Vagina (tissue), 2 donors: ENCODE data around the gene AP1G2. TPM values are rescaled to one million over a fixed set of nuclear protein-coding genes. Genes with fewer than 3 reads are reported as not detected.
A peak's percentile ranks its signal among the peaks of the same experiment; 100 is the strongest.

Experiments
- DNase-seq, 2 donors: peaks; one replicate each; pipeline ENCODE4 v3.0.0-alpha.2; 2017; ENCODE audit errors: extremely low spot score in 2 of 2
- H3K27ac ChIP-seq: fragments of 200-600 bp; sonication (generic); one replicate; pipeline ENCODE4 v1.5.1; 2019
- H3K27me3 ChIP-seq: fragments of 200-600 bp; sonication (generic); one replicate; pipeline ENCODE4 v1.5.1; 2019
- H3K36me3 ChIP-seq, 2 donors: fragments of 200-600 bp; sonication (generic); one replicate each; pipeline ENCODE4 v1.5.1; 2017 to 2019
- H3K4me1 ChIP-seq: fragments of 200-600 bp; sonication (generic); one replicate; pipeline ENCODE4 v1.5.1; 2019
- H3K4me3 ChIP-seq, 2 donors: fragments of 200-600 bp; sonication (generic); 1 replicate in 1 of 2; 2 replicates in 1 of 2; pipeline ENCODE4 v1.5.1; 2016 to 2019
- H3K9me3 ChIP-seq: fragments of 200-600 bp; sonication (generic); one replicate; pipeline ENCODE4 v1.5.1; 2019
- POLR2A ChIP-seq, 2 donors: fragments of 450-650 bp; IDR thresholded peaks; one replicate each; pipeline ENCODE4 v1.6.1; 2017; ENCODE audit warnings: antibody characterized with exemption in 2 of 2, mild to moderate bottlenecking in 2 of 2, moderate library complexity in 2 of 2
- POLR2AphosphoS5 ChIP-seq, 2 donors: sonication (generic); formaldehyde crosslinking; IDR thresholded peaks; one replicate each; pipeline ENCODE4 v1.9.0; 2017; ENCODE audit warnings: antibody characterized with exemption in 2 of 2, mild to moderate bottlenecking in 2 of 2, low read depth in 1 of 2; ENCODE audit not compliant: insufficient read depth in 1 of 2
- intact Hi-C: fragments of 100-400 bp; cut with DNase I; formaldehyde crosslinking; loops from one replicate; pipeline ENCODE4 v1.15.1; 2023
- total RNA-seq: library from RNA; depleted of rRNA; stranded (reverse); fragments of >200 nt; gene quantifications from one replicate; pipeline ENCODE4 v1.2.3, GENCODE V29; 2016
- TF ChIP-seq, protein P1 (sequence below), 3 experiments: fragments of 450-650 bp in 2 of 3; fragments of 200-600 bp in 1 of 3; sonication (generic) in 1 of 3; IDR thresholded peaks; one replicate each; pipeline ENCODE4 v1.5.1; 2017 to 2019; ENCODE audit warnings: antibody characterized with exemption in 3 of 3, mild to moderate bottlenecking in 2 of 3, moderate library complexity in 2 of 3

AP1G2 gene
- total RNA-seq, 1 donor from 2014 or later: 122 TPM

DNA sequence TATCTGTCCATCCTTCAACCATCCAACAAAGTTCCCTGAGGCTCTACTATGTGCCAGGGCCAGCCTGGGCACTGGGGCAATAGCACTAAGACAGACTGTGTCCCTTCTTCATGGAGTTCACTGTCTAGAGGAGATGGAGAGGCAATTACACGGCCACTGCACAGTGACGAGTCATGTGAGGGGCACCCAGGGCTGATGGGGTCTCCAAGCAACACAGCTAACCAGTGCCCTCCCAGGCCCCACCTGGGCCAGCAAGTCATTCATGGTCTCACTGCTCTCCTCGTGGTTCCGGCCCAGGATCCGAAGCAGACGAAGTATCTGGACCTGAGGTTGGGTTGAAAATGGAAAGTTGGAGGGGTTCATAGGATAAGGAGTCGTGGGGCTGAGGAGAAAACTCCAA lies 2.7 kb downstream of the AP1G2 start:
- TF ChIP-seq, protein P1, sequence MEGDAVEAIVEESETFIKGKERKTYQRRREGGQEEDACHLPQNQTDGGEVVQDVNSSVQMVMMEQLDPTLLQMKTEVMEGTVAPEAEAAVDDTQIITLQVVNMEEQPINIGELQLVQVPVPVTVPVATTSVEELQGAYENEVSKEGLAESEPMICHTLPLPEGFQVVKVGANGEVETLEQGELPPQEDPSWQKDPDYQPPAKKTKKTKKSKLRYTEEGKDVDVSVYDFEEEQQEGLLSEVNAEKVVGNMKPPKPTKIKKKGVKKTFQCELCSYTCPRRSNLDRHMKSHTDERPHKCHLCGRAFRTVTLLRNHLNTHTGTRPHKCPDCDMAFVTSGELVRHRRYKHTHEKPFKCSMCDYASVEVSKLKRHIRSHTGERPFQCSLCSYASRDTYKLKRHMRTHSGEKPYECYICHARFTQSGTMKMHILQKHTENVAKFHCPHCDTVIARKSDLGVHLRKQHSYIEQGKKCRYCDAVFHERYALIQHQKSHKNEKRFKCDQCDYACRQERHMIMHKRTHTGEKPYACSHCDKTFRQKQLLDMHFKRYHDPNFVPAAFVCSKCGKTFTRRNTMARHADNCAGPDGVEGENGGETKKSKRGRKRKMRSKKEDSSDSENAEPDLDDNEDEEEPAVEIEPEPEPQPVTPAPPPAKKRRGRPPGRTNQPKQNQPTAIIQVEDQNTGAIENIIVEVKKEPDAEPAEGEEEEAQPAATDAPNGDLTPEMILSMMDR (IDR thresholded peaks at IDR 0.05): no peak
- TF ChIP-seq POLR2A (IDR thresholded peaks at IDR 0.05): no peak
- TF ChIP-seq POLR2AphosphoS5 (IDR thresholded peaks at IDR 0.05; ENCODE audit: insufficient read depth in 1 of 2, low read depth in 1 of 2): no peak
- Histone ChIP-seq H3K4me3 (no peak overlapping the region), H3K9me3 (no peaks in the 10 kb centered on the region), H3K36me3 (peaks cover 0 to 20% of the 10 kb centered on the region in 2 donors), H3K4me1 (peaks cover 23% of the 10 kb centered on the region), H3K27ac (no peak overlapping the region), H3K27me3 (no peaks in the 10 kb centered on the region)
- intact Hi-C loops: loop anchor here (1.0 to 5.0 kb wide), 2 partner anchors 87 to 243 kb away; partner anchors contain the start of gene PABPN1
- DNase-seq: no peak

DNA sequence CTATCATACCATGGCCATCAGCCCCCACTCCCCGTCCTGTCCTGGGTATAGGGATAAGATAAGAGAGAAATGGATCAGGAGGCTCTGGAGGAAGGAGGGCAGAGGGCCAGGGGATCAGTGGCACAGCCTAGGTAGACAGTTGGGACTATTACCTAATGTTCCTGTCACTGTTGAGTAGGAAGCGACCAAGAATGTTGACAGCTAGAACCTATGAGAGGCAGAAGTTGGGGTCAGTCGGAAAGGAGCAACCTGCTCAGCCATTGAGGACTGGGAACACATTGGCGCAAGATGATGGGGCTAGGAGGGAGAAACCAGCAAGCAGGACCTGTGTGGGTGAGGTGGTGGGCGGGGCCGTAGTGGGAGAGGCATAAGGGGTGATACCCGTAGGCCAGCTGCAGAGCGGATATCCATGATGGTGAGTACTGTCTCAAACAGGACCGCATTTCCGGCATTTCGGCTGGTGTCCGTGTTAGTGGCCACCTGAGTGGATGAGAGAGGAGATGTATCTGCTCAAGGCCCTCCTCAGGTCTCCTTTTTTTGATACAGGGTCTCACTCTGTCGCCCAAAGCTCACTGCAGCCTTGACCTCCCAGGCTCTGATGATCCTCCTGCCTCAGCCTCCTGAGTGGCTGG lies 3.3 kb downstream of the AP1G2 start:
- no peak overlapping the region for H3K4me3 ChIP-seq
- intact Hi-C loops: loop anchor here (1.0 to 5.0 kb wide), 2 partner anchors 86 to 242 kb away; partner anchors contain the start of gene PABPN1
- peaks cover 0 to 25% of the 10 kb centered on the region in 2 donors for H3K36me3 ChIP-seq
- DNase-seq: no peak
- H3K9me3 ChIP-seq: no peaks in the 10 kb centered on the region
- H3K27ac ChIP-seq: no peak overlapping the region
- TF ChIP-seq POLR2A (IDR thresholded peaks at IDR 0.05) (no peak), POLR2AphosphoS5 (IDR thresholded peaks at IDR 0.05; ENCODE audit: insufficient read depth in 1 of 2, low read depth in 1 of 2) (no peak)
- TF ChIP-seq, protein P1 (IDR thresholded peaks at IDR 0.05): no peak
- peaks cover 23% of the 10 kb centered on the region for H3K4me1 ChIP-seq
- no peaks in the 10 kb centered on the region for H3K27me3 ChIP-seq

DNA sequence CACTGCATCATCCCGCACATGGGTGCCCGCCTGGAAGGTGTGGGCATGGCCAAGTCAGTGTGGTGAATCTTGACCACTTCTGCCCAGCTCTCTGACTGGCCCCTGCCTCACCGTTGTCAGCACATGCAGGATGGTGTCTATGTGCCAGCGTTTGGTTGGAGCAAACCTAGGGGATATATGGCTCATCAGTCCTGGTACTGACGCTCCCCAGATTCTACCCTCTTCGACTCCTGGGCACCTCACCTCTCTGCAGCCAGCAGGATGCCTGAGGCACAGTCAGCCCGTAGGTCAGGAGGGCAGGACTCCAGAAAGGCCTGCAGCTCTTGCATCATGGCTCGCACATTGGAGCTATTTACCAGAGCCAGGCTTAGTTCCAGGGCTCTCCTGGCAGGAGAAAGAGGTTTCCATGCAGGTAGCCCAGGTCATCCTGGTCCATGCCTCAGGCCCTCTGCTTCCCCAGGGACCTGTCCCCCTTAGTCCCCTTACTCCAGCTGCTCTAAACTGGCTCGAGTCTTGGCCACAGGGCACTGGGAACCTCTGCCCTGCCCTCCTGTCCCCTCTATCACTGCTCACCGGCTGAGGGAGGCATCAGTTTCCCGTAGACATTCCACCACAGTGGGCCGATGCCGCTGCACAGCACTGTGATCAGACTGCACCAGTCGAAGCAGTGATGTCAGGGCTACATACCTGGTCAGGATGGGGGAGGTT lies 4.0 kb downstream of the AP1G2 start:
- H3K27me3 ChIP-seq: no peaks in the 10 kb centered on the region
- TF ChIP-seq, protein P1 (IDR thresholded peaks at IDR 0.05): no peak
- TF ChIP-seq POLR2AphosphoS5 (IDR thresholded peaks at IDR 0.05; ENCODE audit: insufficient read depth in 1 of 2, low read depth in 1 of 2) (no peak), POLR2A (IDR thresholded peaks at IDR 0.05) (no peak)
- intact Hi-C loops: loop anchor here (1.0 to 5.0 kb wide), 2 partner anchors 85 to 241 kb away; partner anchors contain the start of gene PABPN1
- H3K4me3 ChIP-seq: no peak overlapping the region
- no peaks in the 10 kb centered on the region for H3K9me3 ChIP-seq
- no peak overlapping the region for H3K27ac ChIP-seq
- DNase-seq: no peak
- peaks cover 0 to 31% of the 10 kb centered on the region in 2 donors for H3K36me3 ChIP-seq
- peaks cover 23% of the 10 kb centered on the region for H3K4me1 ChIP-seq

- Histone ChIP-seq H3K4me3 (no peak overlapping the region), H3K27ac (no peak overlapping the region), H3K27me3 (no peaks in the 10 kb centered on the region), H3K4me1 (peaks cover 20% of the 10 kb centered on the region), H3K9me3 (no peaks in the 10 kb centered on the region), H3K36me3 (peaks cover 0 to 36% of the 10 kb centered on the region in 2 donors)
- DNase-seq: no peak
- TF ChIP-seq, protein P1 (IDR thresholded peaks at IDR 0.05): peak; percentile 73 to 77 (median 76)
- TF ChIP-seq POLR2AphosphoS5 (IDR thresholded peaks at IDR 0.05; ENCODE audit: insufficient read depth in 1 of 2, low read depth in 1 of 2): no peak
- intact Hi-C loops: loop anchor here (5.0 kb wide), 1 partner anchor 241 kb away; the partner anchor contains the start of gene PABPN1
These were observed 4.6 kb downstream of the AP1G2 start for GRCh38 chr14:23562822-23563472.
